ENCODE results near the gene EXD2. TPM values are rescaled to one million over a fixed set of nuclear protein-coding genes. Genes with fewer than 3 reads are reported as not detected.

Gene EXD2
- total and polyA plus RNA-seq, 2 experiments from 2014 or later, result 10.3 to 23.3 TPM

- TF ChIP-seq, protein P1, sequence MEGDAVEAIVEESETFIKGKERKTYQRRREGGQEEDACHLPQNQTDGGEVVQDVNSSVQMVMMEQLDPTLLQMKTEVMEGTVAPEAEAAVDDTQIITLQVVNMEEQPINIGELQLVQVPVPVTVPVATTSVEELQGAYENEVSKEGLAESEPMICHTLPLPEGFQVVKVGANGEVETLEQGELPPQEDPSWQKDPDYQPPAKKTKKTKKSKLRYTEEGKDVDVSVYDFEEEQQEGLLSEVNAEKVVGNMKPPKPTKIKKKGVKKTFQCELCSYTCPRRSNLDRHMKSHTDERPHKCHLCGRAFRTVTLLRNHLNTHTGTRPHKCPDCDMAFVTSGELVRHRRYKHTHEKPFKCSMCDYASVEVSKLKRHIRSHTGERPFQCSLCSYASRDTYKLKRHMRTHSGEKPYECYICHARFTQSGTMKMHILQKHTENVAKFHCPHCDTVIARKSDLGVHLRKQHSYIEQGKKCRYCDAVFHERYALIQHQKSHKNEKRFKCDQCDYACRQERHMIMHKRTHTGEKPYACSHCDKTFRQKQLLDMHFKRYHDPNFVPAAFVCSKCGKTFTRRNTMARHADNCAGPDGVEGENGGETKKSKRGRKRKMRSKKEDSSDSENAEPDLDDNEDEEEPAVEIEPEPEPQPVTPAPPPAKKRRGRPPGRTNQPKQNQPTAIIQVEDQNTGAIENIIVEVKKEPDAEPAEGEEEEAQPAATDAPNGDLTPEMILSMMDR (conservative IDR thresholded peaks at IDR 0.05; ENCODE audit: low read depth in 2 of 2), result no peak
- TF ChIP-seq EZH2phosphoT487 (IDR thresholded peaks at IDR 0.05; ENCODE audit: unreplicated experiment) (no peak), STAT1 (IDR thresholded peaks at IDR 0.05; ENCODE audit: unreplicated experiment) (no peak), JUNB (IDR thresholded peaks at IDR 0.05; ENCODE audit: unreplicated experiment) (no peak), EZH2 (IDR thresholded peaks at IDR 0.05; ENCODE audit: low read depth, unreplicated experiment) (no peak), ZNF331 (CRISPR knock-in tag; IDR thresholded peaks at IDR 0.05; ENCODE audit: low read depth) (no peak), POLR2AphosphoS5 (IDR thresholded peaks at IDR 0.05; ENCODE audit: low read depth) (no peak), NANOG (IDR thresholded peaks at IDR 0.05; ENCODE audit: borderline replicate concordance) (no peak)
These were observed 35.1 kb upstream of the EXD2 start (continued) for GRCh38 chr14:69156224-69156623.

DNA sequence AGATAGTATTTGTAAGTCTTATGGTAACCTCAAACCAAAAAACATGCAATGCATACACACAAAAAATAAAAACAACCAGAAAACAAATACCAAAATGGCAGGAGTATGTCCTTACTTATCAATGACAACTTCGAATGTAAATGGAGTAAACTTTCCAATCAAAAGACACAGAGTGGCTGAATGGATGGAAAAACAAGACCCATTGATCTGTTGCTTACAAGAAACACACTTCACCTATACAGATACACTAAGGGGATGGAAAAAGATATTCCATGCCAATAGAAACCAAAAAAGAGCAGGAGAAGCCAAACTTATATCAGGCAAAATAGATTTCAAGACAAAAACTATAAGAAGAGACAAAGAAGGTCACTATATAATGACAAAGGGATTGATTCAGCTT lies 29.7 kb upstream of the EXD2 start:
- no peaks in the 10 kb centered on the region for H3K4me1 Mint-ChIP-seq
- no peaks in the 10 kb centered on the region; the same call in 2 of the 3 replicates for H3K9me3 Mint-ChIP-seq
- H3K27ac ChIP-seq (ENCODE audit: low read depth), result no peak overlapping the region
- H3K9me2 ChIP-seq (ENCODE audit: insufficient read depth), result peaks cover 4% of the 10 kb centered on the region; the same call in 1 of the 2 replicates
- H3K4me1 ChIP-seq (ENCODE audit: insufficient read depth), result no peaks in the 10 kb centered on the region
- H3K4me3 ChIP-seq, result no peak overlapping the region
- H3K79me2 ChIP-seq (replicated peaks; ENCODE audit: insufficient read depth), result no peaks in the 10 kb centered on the region
- H3K27me3 Mint-ChIP-seq (ENCODE audit: insufficient read depth, low read depth, poor library complexity), result peaks cover 6% of the 10 kb centered on the region
- H3K27ac Mint-ChIP-seq, result no peak overlapping the region
- no peak overlapping the region for H3K4me3 Mint-ChIP-seq
- DNase-seq (ENCODE audit: low spot score), result no peak
- no peaks in the 10 kb centered on the region for H3K27me3 ChIP-seq (ENCODE audit: insufficient read depth)
- no peak overlapping the region for H3K4me2 ChIP-seq
- no peak overlapping the region for H2AFZ ChIP-seq
- H3F3A ChIP-seq (replicated peaks; ENCODE audit: low read depth), result no peaks in the 10 kb centered on the region
- no peaks in the 10 kb centered on the region for H3K36me3 Mint-ChIP-seq (ENCODE audit: low read depth)
- ATAC-seq, result no peak
- no peaks in the 10 kb centered on the region; the same call in 1 of the 2 replicates for H3K36me3 ChIP-seq (ENCODE audit: insufficient read depth)
- no peaks in the 10 kb centered on the region for H4K20me1 ChIP-seq (replicated peaks; ENCODE audit: insufficient read depth)
- TF ChIP-seq NANOG (IDR thresholded peaks at IDR 0.05; ENCODE audit: borderline replicate concordance) (no peak), EZH2 (IDR thresholded peaks at IDR 0.05; ENCODE audit: low read depth, unreplicated experiment) (no peak), CREB1 (CRISPR knock-in tag; IDR thresholded peaks at IDR 0.05; ENCODE audit: low read depth) (no peak), POLR2AphosphoS5 (IDR thresholded peaks at IDR 0.05; ENCODE audit: low read depth) (no peak), JUNB (IDR thresholded peaks at IDR 0.05; ENCODE audit: unreplicated experiment) (no peak), ZNF462 (CRISPR knock-in tag; IDR thresholded peaks at IDR 0.05) (no peak), EZH2phosphoT487 (IDR thresholded peaks at IDR 0.05; ENCODE audit: unreplicated experiment) (no peak), ZNF114 (CRISPR knock-in tag; IDR thresholded peaks at IDR 0.05) (no peak), ZNF331 (CRISPR knock-in tag; IDR thresholded peaks at IDR 0.05; ENCODE audit: low read depth) (no peak), ETS1 (IDR thresholded peaks at IDR 0.05) (no peak)
- TF ChIP-seq, protein P2, sequence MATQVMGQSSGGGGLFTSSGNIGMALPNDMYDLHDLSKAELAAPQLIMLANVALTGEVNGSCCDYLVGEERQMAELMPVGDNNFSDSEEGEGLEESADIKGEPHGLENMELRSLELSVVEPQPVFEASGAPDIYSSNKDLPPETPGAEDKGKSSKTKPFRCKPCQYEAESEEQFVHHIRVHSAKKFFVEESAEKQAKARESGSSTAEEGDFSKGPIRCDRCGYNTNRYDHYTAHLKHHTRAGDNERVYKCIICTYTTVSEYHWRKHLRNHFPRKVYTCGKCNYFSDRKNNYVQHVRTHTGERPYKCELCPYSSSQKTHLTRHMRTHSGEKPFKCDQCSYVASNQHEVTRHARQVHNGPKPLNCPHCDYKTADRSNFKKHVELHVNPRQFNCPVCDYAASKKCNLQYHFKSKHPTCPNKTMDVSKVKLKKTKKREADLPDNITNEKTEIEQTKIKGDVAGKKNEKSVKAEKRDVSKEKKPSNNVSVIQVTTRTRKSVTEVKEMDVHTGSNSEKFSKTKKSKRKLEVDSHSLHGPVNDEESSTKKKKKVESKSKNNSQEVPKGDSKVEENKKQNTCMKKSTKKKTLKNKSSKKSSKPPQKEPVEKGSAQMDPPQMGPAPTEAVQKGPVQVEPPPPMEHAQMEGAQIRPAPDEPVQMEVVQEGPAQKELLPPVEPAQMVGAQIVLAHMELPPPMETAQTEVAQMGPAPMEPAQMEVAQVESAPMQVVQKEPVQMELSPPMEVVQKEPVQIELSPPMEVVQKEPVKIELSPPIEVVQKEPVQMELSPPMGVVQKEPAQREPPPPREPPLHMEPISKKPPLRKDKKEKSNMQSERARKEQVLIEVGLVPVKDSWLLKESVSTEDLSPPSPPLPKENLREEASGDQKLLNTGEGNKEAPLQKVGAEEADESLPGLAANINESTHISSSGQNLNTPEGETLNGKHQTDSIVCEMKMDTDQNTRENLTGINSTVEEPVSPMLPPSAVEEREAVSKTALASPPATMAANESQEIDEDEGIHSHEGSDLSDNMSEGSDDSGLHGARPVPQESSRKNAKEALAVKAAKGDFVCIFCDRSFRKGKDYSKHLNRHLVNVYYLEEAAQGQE (IDR thresholded peaks at IDR 0.05; ENCODE audit: unreplicated experiment), result no peak

Data from GM23338 (cell line).